ENCODE data around the gene HMGB3. TPM values are rescaled to one million over a fixed set of nuclear protein-coding genes. Genes with fewer than 3 reads are reported as not detected.

Gene HMGB3
- total and polyA plus RNA-seq, 8 donors = 1.2 to 19.7 (median 10.7) TPM; not detected in 1

DNA sequence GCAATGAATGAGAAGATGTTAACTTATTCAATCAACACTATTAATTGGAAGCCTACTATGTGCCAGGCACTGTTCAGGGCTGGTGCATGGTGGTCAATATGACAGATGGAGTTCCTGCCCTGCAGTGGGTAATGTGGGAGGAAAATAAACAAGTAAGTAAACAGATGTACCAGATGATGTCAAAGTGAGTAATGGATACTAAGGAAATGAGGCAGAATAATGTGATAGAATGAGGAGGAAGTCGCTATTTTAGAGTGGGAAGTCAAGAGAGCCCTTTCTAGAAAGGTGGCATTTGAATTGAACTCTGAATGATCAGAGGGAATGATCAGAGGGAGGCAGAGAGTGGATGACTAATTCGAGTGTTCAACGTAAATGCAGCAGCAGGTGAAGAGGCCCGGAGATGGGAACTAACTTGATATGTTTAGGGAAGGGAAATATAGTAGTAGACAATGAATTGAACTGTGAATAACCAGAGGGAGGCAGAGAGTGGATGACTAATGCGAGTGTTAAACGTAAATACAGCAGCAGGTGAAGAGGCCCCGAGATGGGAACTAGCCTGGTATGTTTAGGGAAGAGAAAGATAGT is 48.3 kb downstream of the HMGB3 start:
- H3K36me3 ChIP-seq = no peaks in the 10 kb centered on the region
- H3K4me3 ChIP-seq = no peak overlapping the region
- 55 to 77% (median 63%) methylated on average over 7 of the region's 7 CpGs for WGBS, 5 donors
- TF ChIP-seq, protein P1, sequence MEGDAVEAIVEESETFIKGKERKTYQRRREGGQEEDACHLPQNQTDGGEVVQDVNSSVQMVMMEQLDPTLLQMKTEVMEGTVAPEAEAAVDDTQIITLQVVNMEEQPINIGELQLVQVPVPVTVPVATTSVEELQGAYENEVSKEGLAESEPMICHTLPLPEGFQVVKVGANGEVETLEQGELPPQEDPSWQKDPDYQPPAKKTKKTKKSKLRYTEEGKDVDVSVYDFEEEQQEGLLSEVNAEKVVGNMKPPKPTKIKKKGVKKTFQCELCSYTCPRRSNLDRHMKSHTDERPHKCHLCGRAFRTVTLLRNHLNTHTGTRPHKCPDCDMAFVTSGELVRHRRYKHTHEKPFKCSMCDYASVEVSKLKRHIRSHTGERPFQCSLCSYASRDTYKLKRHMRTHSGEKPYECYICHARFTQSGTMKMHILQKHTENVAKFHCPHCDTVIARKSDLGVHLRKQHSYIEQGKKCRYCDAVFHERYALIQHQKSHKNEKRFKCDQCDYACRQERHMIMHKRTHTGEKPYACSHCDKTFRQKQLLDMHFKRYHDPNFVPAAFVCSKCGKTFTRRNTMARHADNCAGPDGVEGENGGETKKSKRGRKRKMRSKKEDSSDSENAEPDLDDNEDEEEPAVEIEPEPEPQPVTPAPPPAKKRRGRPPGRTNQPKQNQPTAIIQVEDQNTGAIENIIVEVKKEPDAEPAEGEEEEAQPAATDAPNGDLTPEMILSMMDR (IDR thresholded peaks at IDR 0.05) = no peak
- TF ChIP-seq POLR2AphosphoS5 (IDR thresholded peaks at IDR 0.05) = no peak
- no peak for TF ChIP-seq EP300 (IDR thresholded peaks at IDR 0.05)
- no peak for TF ChIP-seq POLR2A (IDR thresholded peaks at IDR 0.05)
- H3K4me1 ChIP-seq = no peaks in the 10 kb centered on the region
- H3K27me3 ChIP-seq = no peaks in the 10 kb centered on the region
- H3K27ac ChIP-seq = no peak overlapping the region
- no peaks in the 10 kb centered on the region for H3K9me3 ChIP-seq
- no peak for DNase-seq
- intact Hi-C loops (cut with DNase I; ENCODE audit: low total_unique reads) = no loop called here

DNA sequence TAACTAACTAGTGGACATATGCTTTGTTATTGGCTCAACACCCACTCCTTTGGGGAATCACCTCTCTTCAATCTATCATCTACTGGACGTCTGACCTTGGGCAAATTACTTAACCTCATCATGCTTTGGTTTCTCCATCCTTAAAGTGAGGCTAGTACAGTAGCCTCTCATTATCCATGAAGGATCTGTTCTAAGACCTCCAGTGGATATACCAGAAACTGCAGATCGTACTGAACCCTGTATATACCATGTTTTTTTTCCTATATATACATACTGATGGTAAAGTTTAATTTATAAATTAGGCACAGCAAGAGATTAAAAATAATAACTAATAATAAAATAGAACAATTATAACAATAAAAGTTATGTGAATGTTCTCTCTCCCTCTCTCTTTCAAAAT is 56.2 kb downstream of the HMGB3 start:
- WGBS, 5 donors = 43 to 63% (median 53%) methylated on average over 2 of the region's 2 CpGs
- no peak for DNase-seq
- no peak overlapping the region for H3K4me3 ChIP-seq
- no peaks in the 10 kb centered on the region for H3K36me3 ChIP-seq
- no peak for TF ChIP-seq POLR2A (IDR thresholded peaks at IDR 0.05)
- TF ChIP-seq, protein P1 (IDR thresholded peaks at IDR 0.05) = no peak
- TF ChIP-seq POLR2AphosphoS5 (IDR thresholded peaks at IDR 0.05) = no peak
- TF ChIP-seq EP300 (IDR thresholded peaks at IDR 0.05) = no peak
- no peak overlapping the region for H3K27ac ChIP-seq
- no peaks in the 10 kb centered on the region for H3K27me3 ChIP-seq
- H3K9me3 ChIP-seq = peaks cover 0 to 9% (median 3%) of the 10 kb centered on the region in 4 donors
- intact Hi-C loops (cut with DNase I; ENCODE audit: low total_unique reads) = no loop called here
- H3K4me1 ChIP-seq = no peaks in the 10 kb centered on the region

Small RNAs within 50 kb of the gene (small RNA-seq; reads per million reads assigned to genes)
- gene RNA5SP525 = 0 reads per million in 4 donors
- 0 to 0.60 (median 0.03) reads per million in 4 donors for gene RNU6-383P
- gene RPL12P50 = 0 reads per million in 4 donors

Other genes with a start within 250 kb of the HMGB3 start
- 10 to 100 TPM in 4 of 5 donors, 1 to 10 TPM in 1; 3.5 to 40.6 (median 21.4) TPM for gene CD99L2, start 84.7 kb upstream of the HMGB3 start, total RNA-seq
- 10 to 100 TPM in 1 of 3 donors, 1 to 10 TPM in 2; 7.0 to 10.1 (median 7.3) TPM for gene CD99L2, start 84.7 kb upstream of the HMGB3 start, polyA plus RNA-seq
- not detected for gene GPR50, start 193.2 kb downstream of the HMGB3 start, total RNA-seq
- gene GPR50, start 193.2 kb downstream of the HMGB3 start, polyA plus RNA-seq = not detected